Esophagus muscularis mucosa (tissue), 4 donors: Measurements from ENCODE around the gene GATB. TPM values are rescaled to one million over a fixed set of nuclear protein-coding genes. Genes with fewer than 3 reads are reported as not detected.

Experiments used
- DNase-seq: peaks from one replicate; pipeline ENCODE4 v3.0.0-alpha.2; 2017; ENCODE audit errors: extremely low spot score
- H3K27ac ChIP-seq, 4 donors: fragments of 200-600 bp; sonication (generic); replicated peaks in 1 of 4; 1 replicate in 3 of 4; 2 replicates in 1 of 4; pipeline ENCODE4 v1.5.1; 2016 to 2019; ENCODE audit warnings: mild to moderate bottlenecking in 1 of 4
- H3K27me3 ChIP-seq, 4 donors: fragments of 200-600 bp; sonication (generic); one replicate each; pipeline versions ENCODE4 v1.5.1 to v1.6.0; 2016 to 2019
- H3K36me3 ChIP-seq, 4 donors: fragments of 200-600 bp; sonication (generic); one replicate each; pipeline ENCODE4 v1.5.1; 2016 to 2019
- H3K4me1 ChIP-seq, 4 donors: fragments of 200-600 bp; sonication (generic); one replicate each; pipeline ENCODE4 v1.5.1; 2016 to 2019
- H3K4me3 ChIP-seq, 4 donors: fragments of 200-600 bp; sonication (generic); 1 replicate in 2 of 4; 2 replicates in 2 of 4; pipeline ENCODE4 v1.5.1; 2016 to 2019; ENCODE audit warnings: mild to moderate bottlenecking in 4 of 4, moderate library complexity in 1 of 4
- H3K9me3 ChIP-seq, 4 donors: fragments of 200-600 bp; sonication (generic); 1 replicate in 3 of 4; 2 replicates in 1 of 4; pipeline ENCODE4 v1.5.1; 2016 to 2019
- CTCF ChIP-seq, 3 experiments: fragments of 200-600 bp in 2 of 3; fragments of 450-650 bp in 1 of 3; sonication (generic) in 2 of 3; IDR thresholded peaks; one replicate each; pipeline ENCODE4 v1.5.1; 2017 to 2019; ENCODE audit warnings: antibody characterized with exemption in 3 of 3, mild to moderate bottlenecking in 2 of 3, moderate library complexity in 1 of 3
- EP300 ChIP-seq: sonication (generic); formaldehyde crosslinking; IDR thresholded peaks from one replicate; pipeline ENCODE4 v1.6.1; 2017; ENCODE audit warnings: antibody characterized with exemption
- POLR2A ChIP-seq: fragments of 450-650 bp; IDR thresholded peaks from one replicate; pipeline ENCODE4 v1.6.1; 2017; ENCODE audit warnings: antibody characterized with exemption, moderate library complexity, mild to moderate bottlenecking, low read depth
- POLR2AphosphoS5 ChIP-seq, 2 donors: sonication (generic); formaldehyde crosslinking; IDR thresholded peaks; one replicate each; pipeline ENCODE4 v1.6.1; 2017; ENCODE audit warnings: antibody characterized with exemption in 2 of 2
- WGBS: methylation state at CpG from one replicate; pipeline ENCODE4 v1.1.5; 2018; 5-methylcytosine and 5-hydroxymethylcytosine counted together
- intact Hi-C: fragments of 100-400 bp; cut with DNase I; formaldehyde crosslinking; loops from one replicate; pipeline ENCODE4 v1.15.1; 2023
- total RNA-seq, 4 donors: library from RNA; depleted of rRNA; stranded (reverse); fragments of >200 nt; gene quantifications; one replicate each; pipeline versions ENCODE4 v1.1.0 to v1.2.1, GENCODE V29; 2016

GATB gene
- total RNA-seq, 4 donors from 2014 or later: 12.4 to 19.9 (median 16.4) TPM

DNA sequence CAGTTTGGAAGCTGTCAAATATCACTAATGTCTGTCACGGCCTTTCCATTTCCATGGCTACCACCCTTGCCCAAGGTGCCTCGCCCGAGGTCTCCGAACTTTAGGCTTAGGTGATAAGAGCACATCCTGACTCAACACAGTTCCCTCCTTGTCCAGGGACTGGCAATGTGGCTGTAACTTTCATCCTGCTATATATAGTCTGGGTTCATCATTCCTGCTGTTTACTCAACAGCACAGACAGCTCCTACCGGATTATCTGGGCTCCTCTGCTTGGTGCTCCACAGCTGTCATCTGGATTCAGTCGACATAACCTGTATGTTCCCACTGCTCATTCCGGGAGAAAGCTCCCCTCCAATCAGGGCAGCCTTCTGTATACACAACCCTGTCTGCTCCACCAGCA lies 51.2 kb downstream of the GATB start:
- Histone ChIP-seq H3K4me1 (no peaks in the 10 kb centered on the region), H3K36me3 (peaks cover 14 to 38% (median 27%) of the 10 kb centered on the region in 4 donors), H3K9me3 (no peaks in the 10 kb centered on the region), H3K27ac (no peak overlapping the region), H3K27me3 (no peaks in the 10 kb centered on the region), H3K4me3 (no peak overlapping the region)
- intact Hi-C loops: no loop called here
- TF ChIP-seq POLR2A (no peak), CTCF (IDR thresholded peaks at IDR 0.05) (no peak), EP300 (no peak), POLR2AphosphoS5 (IDR thresholded peaks at IDR 0.05) (no peak)
- no peak for DNase-seq
- WGBS: 86% methylated on average over 7 of the region's 7 CpGs

- intact Hi-C loops: no loop called here
- no peak overlapping the region for H3K4me3 ChIP-seq
- TF ChIP-seq CTCF (IDR thresholded peaks at IDR 0.05): no peak
- no peak for TF ChIP-seq POLR2AphosphoS5 (IDR thresholded peaks at IDR 0.05)
- TF ChIP-seq POLR2A: no peak
- TF ChIP-seq EP300: no peak
- WGBS: 96% methylated on average over 6 of the region's 6 CpGs
- no peaks in the 10 kb centered on the region for H3K9me3 ChIP-seq
- H3K27me3 ChIP-seq: no peaks in the 10 kb centered on the region
- no peak overlapping the region for H3K27ac ChIP-seq
- DNase-seq: no peak
- H3K36me3 ChIP-seq: peaks cover 14 to 40% (median 27%) of the 10 kb centered on the region in 4 donors
- H3K4me1 ChIP-seq: no peaks in the 10 kb centered on the region
Measured at GRCh38 chr4:151709071-151709470, 51.7 kb downstream of the GATB start.

DNA sequence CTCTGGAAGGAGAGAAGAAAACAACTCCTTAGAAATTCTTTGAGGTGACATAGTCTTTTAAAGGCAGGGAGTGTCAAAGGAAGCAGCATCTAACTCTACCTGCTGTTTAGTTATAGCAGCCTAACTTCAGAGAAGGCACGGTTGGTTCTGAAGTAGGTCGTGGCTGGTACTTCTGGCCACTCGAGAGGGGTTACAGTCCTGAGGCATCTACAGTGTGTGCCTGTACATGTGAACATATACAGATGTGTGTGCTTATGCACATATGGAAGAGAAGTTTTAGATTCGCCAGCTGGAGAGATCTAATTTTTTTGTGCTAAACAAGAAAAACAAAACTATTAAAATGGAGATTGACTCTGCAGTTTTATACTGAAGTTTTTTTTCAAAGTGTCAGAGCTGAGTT lies 52.7 kb downstream of the GATB start:
- no peak overlapping the region for H3K27ac ChIP-seq
- no peak for DNase-seq
- intact Hi-C loops: no loop called here
- no peak overlapping the region for H3K4me3 ChIP-seq
- TF ChIP-seq EP300: no peak
- TF ChIP-seq CTCF (IDR thresholded peaks at IDR 0.05): no peak
- TF ChIP-seq POLR2AphosphoS5 (IDR thresholded peaks at IDR 0.05): no peak
- TF ChIP-seq POLR2A: no peak
- H3K4me1 ChIP-seq: no peaks in the 10 kb centered on the region
- peaks cover 14 to 49% (median 24%) of the 10 kb centered on the region in 4 donors for H3K36me3 ChIP-seq
- no peaks in the 10 kb centered on the region for H3K9me3 ChIP-seq
- H3K27me3 ChIP-seq: no peaks in the 10 kb centered on the region
- 93% methylated on average over 4 of the region's 4 CpGs for WGBS

- WGBS: 95% methylated on average over 3 of the region's 3 CpGs
- H3K36me3 ChIP-seq: peaks cover 20 to 82% (median 42%) of the 10 kb centered on the region in 4 donors
Measured at GRCh38 chr4:151703401-151703800, 57.4 kb downstream of the GATB start.

More at GRCh38 chr4:151703401-151703800, 57.4 kb downstream of the GATB start:
- intact Hi-C loops: no loop called here
- TF ChIP-seq POLR2A (no peak), POLR2AphosphoS5 (IDR thresholded peaks at IDR 0.05) (no peak), EP300 (no peak), CTCF (IDR thresholded peaks at IDR 0.05) (no peak)
- no peak for DNase-seq
- H3K4me3 ChIP-seq: no peak overlapping the region
- no peaks in the 10 kb centered on the region for H3K9me3 ChIP-seq
- H3K27me3 ChIP-seq: no peaks in the 10 kb centered on the region
- H3K27ac ChIP-seq: no peak overlapping the region
- no peaks in the 10 kb centered on the region for H3K4me1 ChIP-seq
